DOHH2 (cell line): Measurements from ENCODE around the gene PLEKHJ1.

Source experiments
- CTCF ChIP-seq: fragments of 200-600 bp; sonication (generic); IDR thresholded peaks from one replicate; pipeline ENCODE4 v1.5.1; 2014; ENCODE audit warnings: antibody characterized with exemption, mild to moderate bottlenecking, low read depth, low read length; ENCODE audit not compliant: poor library complexity, severe bottlenecking
- EZH2phosphoT487 ChIP-seq: fragments of 200-600 bp; sonication (generic); IDR thresholded peaks from 2 replicates; pipeline ENCODE4 v1.6.1; 2017; ENCODE audit warnings: borderline replicate concordance, mild to moderate bottlenecking, antibody characterized with exemption, low read length, moderate library complexity, mixed read lengths

GRCh38 chr19:2219726-2220125 lies 16.4 kb downstream of the PLEKHJ1 start:
- TF ChIP-seq CTCF (no peak), EZH2phosphoT487 (no peak)
